Activated T-cell treated with anti-CD3 and anti-CD28 coated beads, Interleukin-2, amount 50 U/mL, for 4 hours (primary cell): ENCODE data around the gene AKAP6. TPM values are rescaled to one million over a fixed set of nuclear protein-coding genes. Genes with fewer than 3 reads are reported as not detected.
"Not testable (repeated sequence)": the region's sequence is repeated elsewhere in the genome, so short reads cannot be mapped to it uniquely, and the experiment has no call there.

Experiments used
- ATAC-seq, 2 donors: fragments of 200-7000 bp; cut with Tn5 transposase; one replicate each; pipeline ENCODE4 v1.10.0; 2021
- DNase-seq: peaks from one replicate; pipeline ENCODE4 v3.0.0-alpha.2; 2020
- H3K27me3 Mint-ChIP-seq: one replicate; pipeline ENCODE4 v1.8.0; 2021; ENCODE audit warnings: low read depth, mixed read lengths
- H3K36me3 Mint-ChIP-seq: one replicate; pipeline ENCODE4 v1.8.0; 2022; ENCODE audit warnings: mixed read lengths; ENCODE audit not compliant: insufficient read depth
- H3K4me1 Mint-ChIP-seq: one replicate; pipeline ENCODE4 v1.8.0; 2021; ENCODE audit warnings: low read depth, mixed read lengths
- H3K4me3 Mint-ChIP-seq: one replicate; pipeline ENCODE4 v1.8.0; 2021; ENCODE audit warnings: mild to moderate bottlenecking, moderate library complexity, mixed read lengths
- H3K9me3 Mint-ChIP-seq: one replicate; pipeline ENCODE4 v1.8.0; 2021; ENCODE audit warnings: mixed read lengths
- total RNA-seq, 3 donors: library from RNA; stranded (reverse); gene quantifications; one replicate each; pipeline ENCODE4 v1.2.1, GENCODE V29; 2021

AKAP6 gene
- total RNA-seq, 3 donors from 2014 or later, result 0.76 to 1.7 (median 1.3) TPM

DNA sequence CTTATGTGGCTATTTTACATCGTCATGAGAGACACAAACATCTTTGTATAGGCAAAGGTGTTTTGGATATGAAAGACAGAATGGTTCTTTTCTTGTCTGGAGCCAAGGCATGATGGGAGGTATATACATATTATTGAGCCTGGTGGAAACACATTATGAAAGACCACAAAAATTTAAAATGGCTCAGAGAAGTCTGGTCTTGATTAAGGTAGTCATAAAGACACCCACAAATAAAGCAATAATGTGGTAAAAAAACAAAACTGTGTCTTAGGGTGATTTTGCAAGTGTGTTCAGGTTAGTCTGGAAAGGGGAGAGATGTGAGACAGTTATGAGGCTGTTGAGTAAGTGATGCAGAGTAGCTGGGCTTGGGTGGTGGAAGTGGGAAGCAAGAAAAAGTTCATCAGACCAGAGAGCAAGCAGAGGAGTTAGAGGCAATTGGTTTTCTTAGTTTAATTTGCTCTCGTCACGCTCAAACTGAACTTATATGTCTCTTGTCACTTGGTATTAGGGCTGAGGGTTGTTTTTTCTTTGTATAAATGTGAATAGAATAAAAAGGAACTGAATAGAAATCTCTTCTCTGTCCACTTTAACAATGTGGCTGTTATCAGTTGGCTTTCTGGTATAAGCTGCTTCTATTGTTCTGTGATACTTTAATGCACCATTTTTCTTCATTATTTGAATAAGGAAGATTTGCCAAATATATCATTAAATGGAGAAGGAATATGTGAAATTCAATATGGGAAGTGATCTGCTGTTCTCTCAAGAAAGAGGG lies 115.0 kb downstream of the AKAP6 start:
- H3K27me3 Mint-ChIP-seq, result no peaks in the 10 kb centered on the region
- no peaks in the 10 kb centered on the region for H3K36me3 Mint-ChIP-seq
- H3K9me3 Mint-ChIP-seq, result no peaks in the 10 kb centered on the region
- H3K4me1 Mint-ChIP-seq, result no peaks in the 10 kb centered on the region
- ATAC-seq, result no peak
- H3K4me3 Mint-ChIP-seq, result no peak overlapping the region
- no peak for DNase-seq

- ATAC-seq (no peak), DNase-seq (no peak)
- Mint-ChIP-seq H3K36me3 (no peaks in the 10 kb centered on the region), H3K4me1 (no peaks in the 10 kb centered on the region), H3K27me3 (no peaks in the 10 kb centered on the region), H3K4me3 (no peak overlapping the region), H3K9me3 (no peaks in the 10 kb centered on the region)
These were observed 118.3 kb downstream of the AKAP6 start for GRCh38 chr14:32447371-32447770.

DNA sequence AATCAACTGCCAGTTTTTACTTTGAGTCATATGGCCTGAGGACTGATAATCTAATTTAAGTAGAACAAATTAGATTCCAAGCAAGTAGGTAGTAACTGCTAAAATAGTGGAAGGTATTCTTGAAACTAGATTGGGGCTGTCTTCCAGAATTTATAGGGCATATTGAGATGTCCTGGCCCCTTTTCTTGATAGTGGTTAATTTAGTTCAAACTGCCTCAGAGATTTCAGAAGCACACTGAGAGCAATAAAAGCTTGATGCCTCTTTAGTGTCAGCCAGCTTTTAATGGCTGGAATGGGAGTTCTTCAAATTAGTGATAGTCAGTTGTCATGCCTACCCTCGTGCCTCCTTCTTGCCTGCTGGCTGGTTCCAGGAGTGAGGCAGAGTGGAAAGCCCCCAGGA lies 120.5 kb downstream of the AKAP6 start:
- Mint-ChIP-seq H3K9me3 (no peaks in the 10 kb centered on the region), H3K4me3 (no peak overlapping the region), H3K4me1 (no peaks in the 10 kb centered on the region), H3K27me3 (no peaks in the 10 kb centered on the region), H3K36me3 (no peaks in the 10 kb centered on the region)
- DNase-seq (no peak), ATAC-seq (no peak)

- H3K4me1 Mint-ChIP-seq, result no peaks in the 10 kb centered on the region
- no peak overlapping the region for H3K4me3 Mint-ChIP-seq
- no peaks in the 10 kb centered on the region for H3K36me3 Mint-ChIP-seq
- no peak for ATAC-seq
- no peak for DNase-seq
- H3K27me3 Mint-ChIP-seq, result no peaks in the 10 kb centered on the region
- H3K9me3 Mint-ChIP-seq, result no peaks in the 10 kb centered on the region
These were observed 122.0 kb downstream of the AKAP6 start for GRCh38 chr14:32450919-32451675.

GRCh38 chr14:32453857-32454810 lies 125.0 kb downstream of the AKAP6 start:
- DNase-seq, result no peak
- no peak overlapping the region for H3K4me3 Mint-ChIP-seq
- no peaks in the 10 kb centered on the region for H3K4me1 Mint-ChIP-seq
- no peaks in the 10 kb centered on the region for H3K9me3 Mint-ChIP-seq
- no peaks in the 10 kb centered on the region for H3K36me3 Mint-ChIP-seq
- no peak for ATAC-seq
- peaks cover 6% of the 10 kb centered on the region for H3K27me3 Mint-ChIP-seq

GRCh38 chr14:32457213-32457920 lies 128.3 kb downstream of the AKAP6 start:
- no peak for DNase-seq
- Mint-ChIP-seq H3K36me3 (peaks cover 1% of the 10 kb centered on the region), H3K9me3 (peaks cover 16% of the 10 kb centered on the region), H3K4me1 (no peaks in the 10 kb centered on the region), H3K27me3 (peaks cover 16% of the 10 kb centered on the region), H3K4me3 (no peak overlapping the region)
- ATAC-seq, result no peak

GRCh38 chr14:32458720-32459119 lies 129.6 kb downstream of the AKAP6 start:
- Mint-ChIP-seq H3K36me3 (peaks cover 1% of the 10 kb centered on the region), H3K27me3 (peaks cover 20% of the 10 kb centered on the region), H3K9me3 (peaks cover 29% of the 10 kb centered on the region), H3K4me1 (no peaks in the 10 kb centered on the region), H3K4me3 (no peak overlapping the region)
- DNase-seq (no peak), ATAC-seq (no peak)

- ATAC-seq, result no peak
- no peaks in the 10 kb centered on the region for H3K4me1 Mint-ChIP-seq
- H3K4me3 Mint-ChIP-seq, result no peak overlapping the region
- H3K9me3 Mint-ChIP-seq, result peaks cover 32% of the 10 kb centered on the region
- H3K27me3 Mint-ChIP-seq, result peaks cover 20% of the 10 kb centered on the region
- no peak for DNase-seq
- H3K36me3 Mint-ChIP-seq, result peaks cover 1% of the 10 kb centered on the region
These were observed 131.2 kb downstream of the AKAP6 start for GRCh38 chr14:32460267-32460666.

DNA sequence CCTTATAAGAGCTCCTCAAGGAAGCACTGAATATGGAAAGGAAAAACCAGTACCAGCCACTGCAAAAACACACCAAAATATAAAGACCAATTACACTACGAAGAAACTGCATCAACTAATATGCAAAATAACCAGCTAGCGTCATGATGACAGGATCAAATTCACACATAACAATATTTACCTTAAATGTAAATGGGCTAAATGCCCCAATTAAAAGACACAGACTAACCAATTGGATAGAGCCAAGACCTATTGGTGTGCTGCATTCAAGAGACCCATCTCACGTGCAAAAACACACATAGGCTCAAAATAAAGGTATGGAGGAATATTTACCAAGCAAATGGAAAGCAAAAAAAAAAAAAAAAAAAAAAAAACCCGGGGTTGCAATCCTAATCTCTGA lies 133.5 kb downstream of the AKAP6 start:
- H3K36me3 Mint-ChIP-seq, H3K4me1 Mint-ChIP-seq, DNase-seq, ATAC-seq, H3K4me3 Mint-ChIP-seq: not testable (repeated sequence)
- H3K27me3 Mint-ChIP-seq, result peaks cover 20% of the 10 kb centered on the region
- H3K9me3 Mint-ChIP-seq, result peaks cover 32% of the 10 kb centered on the region

GRCh38 chr14:32468955-32469354 lies 139.9 kb downstream of the AKAP6 start:
- Mint-ChIP-seq H3K4me3 (no peak overlapping the region), H3K36me3 (no peaks in the 10 kb centered on the region), H3K4me1 (no peaks in the 10 kb centered on the region), H3K27me3 (no peaks in the 10 kb centered on the region), H3K9me3 (peaks cover under 1% of the 10 kb centered on the region)
- ATAC-seq (no peak), DNase-seq (no peak)

DNA sequence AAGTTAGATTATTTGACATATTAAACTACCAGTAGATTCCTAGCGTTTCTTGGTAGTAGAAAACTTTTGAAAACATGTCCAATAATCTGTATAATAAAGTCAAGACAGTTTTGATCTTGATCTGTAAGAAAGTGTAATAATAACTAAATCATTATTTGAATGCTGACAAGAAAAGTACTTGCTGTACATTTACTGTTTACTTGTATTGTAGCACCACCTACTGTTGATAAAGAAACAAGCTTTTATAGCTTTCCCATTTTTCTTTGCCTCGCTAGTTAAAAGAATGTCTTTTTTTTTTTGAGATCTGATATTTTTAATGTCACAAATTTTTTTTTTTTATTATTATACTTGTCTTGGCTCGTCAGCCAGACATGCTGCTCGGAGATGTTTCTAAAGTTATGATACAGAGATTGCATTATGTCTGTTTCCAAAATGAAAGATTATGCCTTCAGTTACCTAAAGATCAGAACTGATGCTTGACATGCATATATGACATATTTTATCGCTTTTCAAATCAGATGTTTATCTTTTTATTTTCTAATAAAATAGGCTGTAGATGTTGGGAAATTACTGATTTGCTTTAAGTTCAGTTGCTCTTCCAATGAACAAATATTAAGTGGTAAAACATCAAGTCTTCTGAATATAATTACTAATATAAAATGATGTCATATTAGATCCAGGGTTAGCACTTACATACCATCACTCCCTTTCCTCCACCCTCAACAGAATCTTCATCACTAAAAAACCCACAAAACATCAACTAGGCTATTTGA lies 140.5 kb downstream of the AKAP6 start:
- H3K36me3 Mint-ChIP-seq, result no peaks in the 10 kb centered on the region
- DNase-seq, result no peak
- no peak for ATAC-seq
- H3K9me3 Mint-ChIP-seq, result no peaks in the 10 kb centered on the region
- H3K27me3 Mint-ChIP-seq, result no peaks in the 10 kb centered on the region
- H3K4me1 Mint-ChIP-seq, result no peaks in the 10 kb centered on the region
- H3K4me3 Mint-ChIP-seq, result no peak overlapping the region

DNA sequence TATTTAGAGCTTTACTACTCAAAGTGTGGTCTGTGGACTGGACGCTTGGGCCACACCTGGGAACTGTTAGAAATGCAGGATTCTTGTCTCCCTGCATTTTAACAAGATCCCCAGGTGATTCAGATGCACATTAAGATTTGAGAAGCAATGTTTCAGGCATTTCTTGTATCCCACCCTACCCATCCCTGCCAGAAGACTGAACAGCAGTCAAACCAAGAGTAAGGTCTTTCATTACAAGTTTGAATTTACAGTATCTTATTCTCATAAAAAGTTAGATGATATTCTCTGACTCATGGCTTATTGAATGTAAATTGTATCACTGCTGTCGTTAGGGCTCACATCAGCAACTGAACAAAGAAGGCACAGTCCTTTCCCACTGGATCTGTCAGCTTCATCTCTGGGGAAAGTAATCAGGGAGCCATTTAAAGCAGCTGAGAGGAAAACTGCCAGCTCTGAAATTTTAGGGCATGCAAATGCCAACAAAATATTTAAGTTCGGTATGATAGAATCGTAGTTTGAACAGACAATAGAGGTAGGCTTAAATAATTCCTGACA lies 141.1 kb downstream of the AKAP6 start:
- DNase-seq, result no peak
- Mint-ChIP-seq H3K36me3 (no peaks in the 10 kb centered on the region), H3K4me3 (no peak overlapping the region), H3K27me3 (no peaks in the 10 kb centered on the region), H3K4me1 (no peaks in the 10 kb centered on the region), H3K9me3 (no peaks in the 10 kb centered on the region)
- no peak for ATAC-seq

- H3K9me3 Mint-ChIP-seq, result no peaks in the 10 kb centered on the region
- ATAC-seq (no peak), DNase-seq (no peak)
- no peaks in the 10 kb centered on the region for H3K27me3 Mint-ChIP-seq
- H3K4me3 Mint-ChIP-seq, result no peak overlapping the region
- H3K4me1 Mint-ChIP-seq, result no peaks in the 10 kb centered on the region
- H3K36me3 Mint-ChIP-seq, result no peaks in the 10 kb centered on the region
These were observed 142.1 kb downstream of the AKAP6 start for GRCh38 chr14:32471181-32471580.
